ENCODE results near the gene NDUFS2. TPM values are rescaled to one million over a fixed set of nuclear protein-coding genes. Genes with fewer than 3 reads are reported as not detected.

NDUFS2 gene
- total and polyA plus RNA-seq, 10 of the 15 experiments (the other 5 are each of a cell fraction or from before 2014, with no cell fraction given): 66.5 to 215 (median 148) TPM

- in situ Hi-C loops (cut with MboI): no loop called here
- peaks cover 23% of the 10 kb centered on the region for H3K79me2 ChIP-seq (ENCODE audit: control insufficient read depth, insufficient read depth, low read length)
- ChIA-PET POLR2A (no interaction called here), CTCF (interaction anchor here (0.5 to 0.6 kb wide), 2 partner anchors 128 to 394 kb away, joined by 3 to 4 read pairs; no protein-coding TSS in a partner anchor), RAD21 (ENCODE audit: unreplicated experiment) (no interaction called here), SMC1A (ENCODE audit: uncharacterized antibody, unreplicated experiment) (interaction anchor here (0.9 kb wide), 1 partner anchor 209 kb away, joined by 3 read pairs; no protein-coding TSS in a partner anchor)
- H3K27ac ChIP-seq (ENCODE audit: control insufficient read depth, insufficient read depth): no peak overlapping the region
- no peak for ATAC-seq
- no peak for DNase-seq (ENCODE audit: low read depth, low spot score)
- FAIRE-seq: no peak
- no peak overlapping the region for H3K4me3 ChIP-seq
- no peak overlapping the region for H2AFZ ChIP-seq (ENCODE audit: control insufficient read depth, low read depth, low read length)
- H3K9ac ChIP-seq (ENCODE audit: control insufficient read depth, insufficient read depth, low read length): 0 out of 2 replicates have a peak overlapping the region, but pooled peaks have one; percentile 20
- no TSS peak for BruUV-seq (replicated peaks)
- H3K36me3 ChIP-seq (ENCODE audit: control insufficient read depth in 2 of 2, insufficient read depth in 2 of 2, low read length in 1 of 2): peaks cover 17 to 30% of the 10 kb centered on the region in 2 experiments
- H3K9me3 ChIP-seq (replicated peaks; ENCODE audit: control insufficient read depth, insufficient read depth, low read length): no peaks in the 10 kb centered on the region
- no peaks in the 10 kb centered on the region for H4K20me1 ChIP-seq (ENCODE audit: control insufficient read depth, insufficient read depth)
- no peaks in the 10 kb centered on the region for H3K27me3 ChIP-seq (replicated peaks in 1 of 2; ENCODE audit: control insufficient read depth in 2 of 2, insufficient read depth in 2 of 2, low read length in 1 of 2)
- intact Hi-C loops (cut with micrococcal nuclease; ENCODE audit: unreplicated experiment): no loop called here
- H3K4me2 ChIP-seq (ENCODE audit: control insufficient read depth, insufficient read depth): no peak overlapping the region
- H3K4me1 ChIP-seq (ENCODE audit: control insufficient read depth, insufficient read depth, low read length): peaks cover 17% of the 10 kb centered on the region
- WGBS (ENCODE audit: insufficient coverage, insufficient replicate concordance, low lambda C conversion rate, missing lambda C conversion rate): 82% methylated on average over 4 of the region's 4 CpGs
- TF ChIP-seq BCLAF1 (IDR thresholded peaks at IDR 0.05) (no peak), KDM1A (IDR thresholded peaks at IDR 0.05; ENCODE audit: borderline replicate concordance) (no peak), ETV6 (conservative IDR thresholded peaks at IDR 0.05 in 1 of 2, IDR thresholded peaks at IDR 0.05 in 1 of 2; ENCODE audit: borderline replicate concordance in 1 of 2, low read depth in 1 of 2) (no peak), PKNOX1 (IDR thresholded peaks at IDR 0.05) (no peak), MLLT1 (IDR thresholded peaks at IDR 0.05) (no peak), REST (IDR thresholded peaks at IDR 0.05; ENCODE audit: low read depth, low read length) (no peak), SIN3A (IDR thresholded peaks at IDR 0.05; ENCODE audit: low read depth, low read length) (no peak), HSF1 (IDR thresholded peaks at IDR 0.05; ENCODE audit: low read depth, low read length) (no peak), HDGF (IDR thresholded peaks at IDR 0.05) (no peak)
These were observed 29.3 kb upstream of the NDUFS2 start for GRCh38 chr1:161172776-161173376.
